HFFc6 (cell line): ENCODE data around the gene SRGAP1. TPM values are rescaled to one million over a fixed set of nuclear protein-coding genes. Genes with fewer than 3 reads are reported as not detected.
A peak's percentile ranks its signal among the peaks of the same experiment; 100 is the strongest.

Source experiments
- DNase-seq: peaks from one replicate; pipeline ENCODE4 v3.0.0-alpha.2; 2018
- H3K27ac Mint-ChIP-seq: 2 replicates; pipeline ENCODE4 v1.8.0; 2020; ENCODE audit warnings: mild to moderate bottlenecking, mixed read lengths
- H3K27me3 Mint-ChIP-seq: 2 replicates; pipeline ENCODE4 v1.8.0; 2021; ENCODE audit warnings: mild to moderate bottlenecking, moderate library complexity, mixed read lengths; ENCODE audit not compliant: insufficient read depth
- H3K36me3 Mint-ChIP-seq: 2 replicates; pipeline ENCODE4 v1.8.0; 2021; ENCODE audit warnings: low read depth, mixed read lengths
- H3K4me1 Mint-ChIP-seq: 2 replicates; pipeline ENCODE4 v1.8.0; 2020; ENCODE audit warnings: low read depth, mixed read lengths
- H3K4me3 Mint-ChIP-seq: 2 replicates; pipeline ENCODE4 v1.8.0; 2020; ENCODE audit warnings: mild to moderate bottlenecking, moderate library complexity, mixed read lengths
- H3K9me3 Mint-ChIP-seq: 2 replicates; pipeline ENCODE4 v1.8.0; 2020; ENCODE audit warnings: mild to moderate bottlenecking, mixed read lengths
- total RNA-seq, 6 experiments: library from RNA; stranded (reverse); fragmentation: NEBNext Ultra II Directional; extraction: Animal tissue kit (Norgen Biotek cat#: 25700); gene quantifications; 2 replicates in 1 of 6; 3 replicates in 5 of 6; pipeline ENCODE4 v1.2.3, GENCODE V29; 2021
- TF ChIP-seq, protein P1 (sequence below): fragments of 200-600 bp; sonication (generic); IDR thresholded peaks from 2 replicates; pipeline ENCODE4 v1.5.0; 2021; ENCODE audit warnings: antibody characterized with exemption, mild to moderate bottlenecking

Gene SRGAP1
- total RNA-seq, 6 experiments from 2014 or later: 35.7 to 45.8 (median 40.9) TPM

DNA sequence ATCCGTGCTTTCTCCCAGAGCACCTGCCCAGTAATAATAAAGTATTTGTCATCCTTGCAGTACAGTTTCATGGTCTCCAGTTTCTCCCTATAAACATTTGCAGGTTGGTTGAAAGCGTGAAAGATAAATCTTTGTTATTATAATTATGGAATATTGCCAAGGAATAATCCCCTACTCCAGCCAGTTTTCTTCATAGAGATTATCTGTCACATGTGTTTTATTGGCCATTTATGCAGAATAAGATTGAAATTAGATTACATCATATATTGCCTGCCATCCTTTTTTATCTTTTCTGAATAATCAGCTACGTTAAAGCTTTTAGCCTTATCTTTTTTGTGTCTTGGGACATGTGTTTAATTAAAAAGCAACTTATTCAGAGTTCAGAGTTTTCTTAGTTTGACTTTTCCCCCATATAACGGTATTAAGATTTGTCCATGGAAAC is 209.6 kb downstream of the SRGAP1 start:
- Mint-ChIP-seq H3K4me3 (no peak overlapping the region), H3K27ac (no peak overlapping the region), H3K36me3 (peaks cover 53% of the 10 kb centered on the region), H3K27me3 (peaks cover 2% of the 10 kb centered on the region; the same call in 1 of the 2 replicates), H3K4me1 (peaks cover 26% of the 10 kb centered on the region), H3K9me3 (peaks cover 14% of the 10 kb centered on the region)
- DNase-seq: no peak
- TF ChIP-seq, protein P1, sequence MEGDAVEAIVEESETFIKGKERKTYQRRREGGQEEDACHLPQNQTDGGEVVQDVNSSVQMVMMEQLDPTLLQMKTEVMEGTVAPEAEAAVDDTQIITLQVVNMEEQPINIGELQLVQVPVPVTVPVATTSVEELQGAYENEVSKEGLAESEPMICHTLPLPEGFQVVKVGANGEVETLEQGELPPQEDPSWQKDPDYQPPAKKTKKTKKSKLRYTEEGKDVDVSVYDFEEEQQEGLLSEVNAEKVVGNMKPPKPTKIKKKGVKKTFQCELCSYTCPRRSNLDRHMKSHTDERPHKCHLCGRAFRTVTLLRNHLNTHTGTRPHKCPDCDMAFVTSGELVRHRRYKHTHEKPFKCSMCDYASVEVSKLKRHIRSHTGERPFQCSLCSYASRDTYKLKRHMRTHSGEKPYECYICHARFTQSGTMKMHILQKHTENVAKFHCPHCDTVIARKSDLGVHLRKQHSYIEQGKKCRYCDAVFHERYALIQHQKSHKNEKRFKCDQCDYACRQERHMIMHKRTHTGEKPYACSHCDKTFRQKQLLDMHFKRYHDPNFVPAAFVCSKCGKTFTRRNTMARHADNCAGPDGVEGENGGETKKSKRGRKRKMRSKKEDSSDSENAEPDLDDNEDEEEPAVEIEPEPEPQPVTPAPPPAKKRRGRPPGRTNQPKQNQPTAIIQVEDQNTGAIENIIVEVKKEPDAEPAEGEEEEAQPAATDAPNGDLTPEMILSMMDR: no peak

DNA sequence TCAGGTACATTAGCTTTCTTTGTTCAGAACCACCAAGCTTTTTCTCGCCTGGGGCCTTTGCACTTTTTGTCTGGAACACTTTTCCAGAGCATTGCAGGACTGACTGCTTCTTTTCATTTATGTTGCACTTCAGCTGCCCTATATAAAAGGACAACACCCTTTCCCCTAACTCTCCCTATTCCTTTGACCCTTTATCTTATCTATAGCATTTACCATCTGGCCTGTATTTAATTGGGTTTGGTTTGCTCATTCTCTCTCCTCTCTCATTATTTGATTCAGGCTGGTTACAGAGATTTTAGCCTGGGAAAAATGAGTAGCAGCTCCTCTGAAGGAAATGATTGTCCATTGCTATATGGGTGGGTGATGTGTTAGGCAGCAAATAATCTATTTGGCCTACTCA is 212.2 kb downstream of the SRGAP1 start:
- no peak overlapping the region; the same call in 1 of the 2 replicates for H3K27ac Mint-ChIP-seq

DNA sequence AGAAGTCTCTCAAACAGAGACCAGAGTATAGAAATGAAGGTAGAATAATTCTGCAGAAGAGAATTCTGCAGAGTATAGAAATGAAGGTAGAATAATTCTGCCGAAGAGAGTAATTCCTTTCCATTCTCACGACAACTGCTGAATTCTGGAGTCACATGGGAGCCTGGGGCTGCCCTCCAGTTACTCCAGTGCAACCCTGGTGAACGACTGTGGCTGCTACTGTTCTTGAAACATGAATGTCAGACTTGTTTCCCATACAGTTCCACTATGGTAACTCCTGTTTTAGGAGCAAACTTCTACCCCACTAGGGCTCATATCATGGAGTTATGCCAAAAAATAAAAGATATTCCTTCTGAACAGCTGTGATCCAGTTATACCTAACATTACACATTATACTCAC is 213.2 kb downstream of the SRGAP1 start:
- Mint-ChIP-seq H3K4me1 (peaks cover 46% of the 10 kb centered on the region), H3K9me3 (no peaks in the 10 kb centered on the region; the same call in 1 of the 2 replicates), H3K27ac (no peak overlapping the region), H3K4me3 (no peak overlapping the region), H3K27me3 (peaks cover 2% of the 10 kb centered on the region; the same call in 1 of the 2 replicates), H3K36me3 (peaks cover 41% of the 10 kb centered on the region)
- TF ChIP-seq, protein P1: no peak
- no peak for DNase-seq

More for the DNA sequence above, 212.2 kb downstream of the SRGAP1 start:
- DNase-seq: no peak
- peaks cover 2% of the 10 kb centered on the region; the same call in 1 of the 2 replicates for H3K27me3 Mint-ChIP-seq
- H3K36me3 Mint-ChIP-seq: peaks cover 37% of the 10 kb centered on the region
- peaks cover 36% of the 10 kb centered on the region for H3K4me1 Mint-ChIP-seq
- no peaks in the 10 kb centered on the region; the same call in 1 of the 2 replicates for H3K9me3 Mint-ChIP-seq
- H3K4me3 Mint-ChIP-seq: no peak overlapping the region
- TF ChIP-seq, protein P1: no peak

DNA sequence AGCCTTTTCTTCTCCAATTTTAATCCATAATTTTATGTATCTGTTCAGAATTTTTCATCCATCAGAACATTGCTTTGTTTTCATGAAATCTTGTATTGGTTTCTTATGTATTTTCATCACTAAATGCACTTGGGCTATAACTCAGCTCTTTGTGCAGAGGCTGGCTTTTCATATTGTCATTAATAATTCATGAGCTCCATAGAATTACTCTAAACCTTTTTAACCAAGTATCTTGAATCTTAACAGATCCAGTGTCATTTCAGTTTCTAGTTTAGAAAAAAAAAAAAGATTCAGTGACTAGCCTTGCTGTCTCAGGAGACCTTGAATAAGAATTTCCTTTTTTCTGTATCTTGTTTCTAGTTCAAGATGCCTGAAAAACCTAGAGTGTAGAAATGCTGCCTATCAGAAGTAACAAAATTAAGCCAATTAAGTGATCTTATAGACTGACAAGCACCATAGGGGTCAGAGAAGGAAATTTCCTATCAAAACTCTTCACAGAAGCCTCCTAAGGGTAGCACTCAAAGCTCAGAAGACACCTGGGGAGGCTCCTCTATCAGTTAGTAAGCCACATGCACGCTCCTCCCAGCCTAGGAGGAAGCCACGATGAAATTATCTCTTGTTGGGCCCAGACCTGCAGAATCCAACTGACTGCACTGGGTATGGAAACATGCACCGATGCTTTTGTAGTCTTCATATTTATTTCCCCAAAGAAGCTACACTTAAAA is 214.2 kb downstream of the SRGAP1 start:
- TF ChIP-seq, protein P1: no peak
- peaks cover 2% of the 10 kb centered on the region; the same call in 1 of the 2 replicates for H3K27me3 Mint-ChIP-seq
- no peak for DNase-seq

DNA sequence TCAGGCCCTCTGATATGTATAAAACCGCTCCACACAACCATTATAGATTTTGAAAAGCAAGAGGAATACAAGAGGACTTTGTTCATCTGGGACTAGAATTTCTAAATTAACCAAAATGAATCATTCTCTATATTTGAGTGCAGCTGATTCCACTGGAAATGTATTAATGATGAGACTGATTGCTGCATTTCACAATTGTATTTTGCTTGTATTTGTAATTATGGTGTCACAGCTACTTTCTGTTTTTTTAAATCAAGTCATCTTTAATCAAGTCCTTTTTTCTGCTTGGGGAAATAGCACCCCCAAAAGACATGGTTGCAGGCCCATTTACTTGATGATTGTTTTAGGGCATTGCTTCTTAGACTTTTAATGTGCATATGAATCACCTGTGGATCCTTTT is 215.2 kb downstream of the SRGAP1 start:
- Mint-ChIP-seq H3K27ac (no peak overlapping the region), H3K36me3 (peaks cover 41% of the 10 kb centered on the region), H3K4me3 (no peak overlapping the region), H3K27me3 (peaks cover 2% of the 10 kb centered on the region; the same call in 1 of the 2 replicates), H3K9me3 (no peaks in the 10 kb centered on the region; the same call in 1 of the 2 replicates), H3K4me1 (peaks cover 53% of the 10 kb centered on the region)
- TF ChIP-seq, protein P1: no peak
- DNase-seq: no peak

More for the DNA sequence above, 214.2 kb downstream of the SRGAP1 start:
- peak overlapping the region; percentile 53 for H3K27ac Mint-ChIP-seq
- H3K36me3 Mint-ChIP-seq: peaks cover 43% of the 10 kb centered on the region
- peaks cover 53% of the 10 kb centered on the region for H3K4me1 Mint-ChIP-seq
- H3K4me3 Mint-ChIP-seq: no peak overlapping the region
- no peaks in the 10 kb centered on the region; the same call in 1 of the 2 replicates for H3K9me3 Mint-ChIP-seq
